Progenitor cell of endocrine pancreas (in vitro differentiated cells): Measurements from ENCODE around the gene SEL1L2. TPM values are rescaled to one million over a fixed set of nuclear protein-coding genes. Genes with fewer than 3 reads are reported as not detected.

Experiments
- DNase-seq: peaks from one replicate; pipeline ENCODE4 v3.0.0; 2021; ENCODE audit warnings: low spot score; ENCODE audit not compliant: unreplicated experiment
- H3K27ac Mint-ChIP-seq: 2 replicates; pipeline ENCODE4 v1.8.0; 2021; ENCODE audit warnings: mild to moderate bottlenecking, moderate library complexity, mixed read lengths
- H3K27me3 Mint-ChIP-seq: 2 replicates; pipeline ENCODE4 v1.8.0; 2021; ENCODE audit warnings: mixed read lengths
- H3K36me3 Mint-ChIP-seq: 2 replicates; pipeline ENCODE4 v1.8.0; 2022; ENCODE audit warnings: mixed read lengths; ENCODE audit not compliant: insufficient read depth
- H3K4me1 Mint-ChIP-seq: 2 replicates; pipeline ENCODE4 v1.8.0; 2021; ENCODE audit warnings: low read depth, mixed read lengths
- H3K4me3 Mint-ChIP-seq: 2 replicates; pipeline ENCODE4 v1.8.0; 2021; ENCODE audit warnings: low read depth, mild to moderate bottlenecking, moderate library complexity, mixed read lengths
- H3K9me3 Mint-ChIP-seq: 2 replicates; pipeline ENCODE4 v1.8.0; 2021; ENCODE audit warnings: low read depth, mixed read lengths
- CTCF ChIP-seq: fragments of 200-600 bp; sonication (generic); IDR thresholded peaks from one replicate; pipeline ENCODE4 v1.5.0; 2021; ENCODE audit warnings: antibody characterized with exemption, mild to moderate bottlenecking; ENCODE audit not compliant: unreplicated experiment
- total RNA-seq: library from RNA; stranded (reverse); gene quantifications from 2 replicates; pipeline ENCODE4 v1.2.1, GENCODE V29; 2021

The SEL1L2 gene
- total RNA-seq, 1 donor from 2014 or later, result not detected

GRCh38 chr20:13819885-13820645, 170.3 kb downstream of the SEL1L2 start:
- H3K27me3 Mint-ChIP-seq, result no peaks in the 10 kb centered on the region
- H3K4me1 Mint-ChIP-seq, result peaks cover 1% of the 10 kb centered on the region
- no peaks in the 10 kb centered on the region for H3K9me3 Mint-ChIP-seq
- H3K36me3 Mint-ChIP-seq, result peaks cover 12% of the 10 kb centered on the region
- TF ChIP-seq CTCF, result peak; percentile 77
- H3K27ac Mint-ChIP-seq, result peak overlapping the region; percentile 20
- no peak for DNase-seq
- H3K4me3 Mint-ChIP-seq, result no peak overlapping the region

DNA sequence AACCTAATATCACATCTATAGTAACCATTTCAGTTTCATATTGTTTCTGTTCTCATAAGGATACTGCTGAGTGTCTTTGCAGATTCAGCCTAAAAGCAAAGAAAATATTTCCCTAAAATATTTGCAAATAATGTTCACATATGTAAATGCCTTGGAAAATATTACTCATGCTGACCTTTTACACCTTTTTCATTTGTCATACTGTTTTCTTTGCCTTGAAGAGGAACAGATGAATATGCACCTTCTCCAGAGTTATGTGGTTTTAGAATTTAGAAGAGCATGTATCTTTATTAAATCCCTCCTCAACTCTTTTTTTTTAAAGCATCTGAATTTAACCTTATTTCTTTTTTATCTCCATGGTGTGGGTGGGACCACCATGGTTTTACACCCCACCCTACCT, 173.1 kb downstream of the SEL1L2 start:
- DNase-seq, result no peak
- no peak for TF ChIP-seq CTCF
- no peaks in the 10 kb centered on the region for H3K27me3 Mint-ChIP-seq
- H3K4me3 Mint-ChIP-seq, result no peak overlapping the region
- H3K9me3 Mint-ChIP-seq, result no peaks in the 10 kb centered on the region
- peaks cover 1% of the 10 kb centered on the region for H3K4me1 Mint-ChIP-seq
- H3K27ac Mint-ChIP-seq, result no peak overlapping the region
- H3K36me3 Mint-ChIP-seq, result peaks cover 15% of the 10 kb centered on the region

GRCh38 chr20:13816757-13817156, 173.7 kb downstream of the SEL1L2 start:
- no peaks in the 10 kb centered on the region for H3K27me3 Mint-ChIP-seq
- H3K4me3 Mint-ChIP-seq, result no peak overlapping the region
- H3K9me3 Mint-ChIP-seq, result no peaks in the 10 kb centered on the region
- no peak for DNase-seq
- TF ChIP-seq CTCF, result no peak
- H3K4me1 Mint-ChIP-seq, result peaks cover 1% of the 10 kb centered on the region
- peaks cover 15% of the 10 kb centered on the region for H3K36me3 Mint-ChIP-seq
- no peak overlapping the region for H3K27ac Mint-ChIP-seq

DNA sequence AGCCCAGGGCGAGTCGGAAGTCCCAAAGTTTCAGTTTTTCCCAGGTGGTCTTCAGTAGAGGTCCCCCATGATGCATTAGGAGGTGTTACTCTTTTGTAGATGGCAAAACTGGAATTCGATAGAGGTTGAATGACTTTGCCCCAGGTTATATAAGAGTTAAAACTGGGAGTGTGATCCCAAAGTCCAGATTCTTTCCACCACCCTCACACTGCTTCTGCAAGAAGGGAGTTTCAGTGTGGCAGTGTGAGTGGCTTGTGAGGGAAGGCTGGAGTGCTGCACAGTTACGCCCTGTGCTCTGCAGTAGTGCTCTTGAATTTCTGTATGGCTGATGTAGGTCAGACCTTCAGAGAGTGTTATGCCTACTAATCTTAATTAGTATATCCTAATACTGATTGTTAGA, 175.7 kb downstream of the SEL1L2 start:
- Mint-ChIP-seq H3K4me3 (no peak overlapping the region), H3K9me3 (no peaks in the 10 kb centered on the region), H3K36me3 (peaks cover 15% of the 10 kb centered on the region), H3K4me1 (no peaks in the 10 kb centered on the region), H3K27ac (no peak overlapping the region), H3K27me3 (no peaks in the 10 kb centered on the region)
- TF ChIP-seq CTCF, result no peak
- no peak for DNase-seq

DNA sequence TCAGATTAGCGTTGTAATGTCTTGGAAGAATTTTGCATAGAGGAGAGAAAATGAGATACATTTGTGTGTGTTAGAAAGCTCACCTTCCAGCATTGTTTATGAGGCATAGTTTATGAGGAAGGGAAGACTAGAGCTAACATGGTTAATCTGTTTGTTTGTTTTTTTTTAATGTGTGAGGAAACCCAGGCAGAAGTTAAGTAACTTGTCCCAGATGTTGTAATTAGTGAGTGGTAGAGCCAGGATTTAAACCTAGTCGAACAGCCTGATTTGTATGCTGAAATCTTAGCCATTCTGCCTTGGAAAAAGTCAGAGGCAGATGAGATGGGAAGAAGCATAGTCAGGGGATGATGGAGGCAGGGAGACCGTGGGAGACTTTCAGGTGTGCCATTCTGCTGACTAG, 176.5 kb downstream of the SEL1L2 start:
- no peaks in the 10 kb centered on the region for H3K27me3 Mint-ChIP-seq
- no peak for DNase-seq
- no peaks in the 10 kb centered on the region for H3K9me3 Mint-ChIP-seq
- TF ChIP-seq CTCF, result no peak
- H3K4me3 Mint-ChIP-seq, result no peak overlapping the region
- no peak overlapping the region for H3K27ac Mint-ChIP-seq
- H3K36me3 Mint-ChIP-seq, result peaks cover 15% of the 10 kb centered on the region
- H3K4me1 Mint-ChIP-seq, result no peaks in the 10 kb centered on the region
